ENCODE measurements around the gene CEP112.

GRCh38 chr17:65984299-65984698 lies 207.6 kb downstream of the CEP112 start:
- TF ChIP-seq CTCF (conservative IDR thresholded peaks at IDR 0.05 in 1 of 2, IDR thresholded peaks at IDR 0.05 in 1 of 2; ENCODE audit: low read depth in 1 of 2, low read length in 2 of 2) (no peak), EZH2 (IDR thresholded peaks at IDR 0.05; ENCODE audit: low read length, missing control alignments) (no peak)

Data from fibroblast of lung (primary cell).